Kidney glomerular epithelial cell (primary cell): ENCODE measurements around the gene OR2T34.
A peak's percentile ranks its signal among the peaks of the same experiment; 100 is the strongest.
"Not testable (repeated sequence)": the region's sequence is repeated elsewhere in the genome, so short reads cannot be mapped to it uniquely, and the experiment has no call there.

Experiments
- DNase-seq: peaks from one replicate; lab custom pipeline; 2025; lab: John Stamatoyannopoulos, UW

Gene OR2T34

DNA sequence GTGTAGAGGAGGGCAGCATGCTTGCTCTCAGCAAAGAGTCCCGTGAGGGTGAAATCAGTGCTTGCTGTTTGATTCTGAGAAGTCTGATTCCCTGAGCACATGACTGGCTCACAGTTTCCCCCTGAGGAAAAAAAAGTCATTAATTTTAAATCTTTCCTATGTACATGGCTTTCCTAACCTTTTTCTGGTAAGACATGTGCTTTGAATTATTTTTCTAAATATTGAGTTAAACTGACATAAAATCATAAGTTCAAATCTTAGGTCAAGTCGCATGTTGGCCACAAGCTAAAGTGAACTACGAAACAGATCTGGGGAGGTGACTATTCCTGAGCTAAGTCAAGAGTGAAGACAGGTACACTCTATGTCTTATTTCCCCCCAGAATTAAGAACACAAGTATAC, at the start of gene OR2T34:
OR2T34 (minus strand) TSS at position 101 of the 400 bp plus-strand sequence; CDS start at position 101, 0 bp downstream.
- not testable (repeated sequence) for DNase-seq

GRCh38 chr1:248622570-248623001, 48.0 kb upstream of the OR2T34 start:
- DNase-seq = no peak

GRCh38 chr1:248621770-248622169, 47.2 kb upstream of the OR2T34 start:
- DNase-seq = no peak

DNA sequence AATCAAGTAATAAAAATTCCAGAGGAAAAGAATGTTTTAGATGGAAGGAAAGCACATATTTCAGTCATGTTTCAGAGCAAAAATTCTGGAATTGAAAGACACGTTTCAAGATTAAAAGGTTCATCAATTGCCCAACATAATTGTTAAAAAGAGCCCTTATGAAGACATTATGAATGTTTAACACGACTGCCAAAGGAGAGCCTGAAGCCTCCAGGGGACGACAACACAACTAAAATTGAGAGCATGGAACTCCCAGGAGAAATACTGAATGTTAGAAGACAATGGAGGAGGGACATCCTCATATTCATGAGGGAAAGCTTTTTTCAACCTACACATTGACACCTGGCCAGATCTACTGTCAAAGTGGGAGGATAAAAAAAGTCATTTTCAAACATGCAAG, 44.3 kb upstream of the OR2T34 start:
- DNase-seq = peak; percentile 1

- DNase-seq = no peak
Measured at GRCh38 chr1:248618119-248618518, 43.6 kb upstream of the OR2T34 start.

GRCh38 chr1:248613742-248614141, 39.2 kb upstream of the OR2T34 start:
- DNase-seq = no peak

DNA sequence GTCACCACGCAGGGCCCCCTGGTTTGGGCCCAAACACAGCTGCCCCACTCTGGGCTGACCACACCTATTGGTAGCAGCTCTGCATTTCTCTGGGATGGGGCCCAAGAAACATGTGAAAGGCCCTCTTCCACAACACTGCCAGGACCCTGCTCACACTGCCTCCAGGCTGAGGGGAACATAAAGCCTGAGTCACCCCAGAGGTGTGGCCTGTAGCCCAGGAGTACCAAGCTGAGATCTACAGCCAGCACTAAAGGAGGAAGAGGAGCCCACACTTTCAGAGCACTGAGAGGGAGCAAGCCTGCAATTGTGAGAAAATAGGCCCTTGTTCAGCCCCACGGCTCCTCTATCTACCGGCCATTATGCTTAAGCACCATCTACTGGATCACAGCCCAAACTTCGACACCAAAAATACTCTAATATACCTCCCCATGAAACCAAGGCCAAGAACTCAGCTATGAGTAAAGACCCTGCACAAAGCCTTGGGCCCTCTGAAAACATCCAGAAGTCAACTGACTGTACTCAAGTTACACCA, 37.4 kb upstream of the OR2T34 start:
- no peak for DNase-seq

- DNase-seq = no peak
Measured at GRCh38 chr1:248610301-248610700, 35.7 kb upstream of the OR2T34 start.

- DNase-seq = no peak
Measured at GRCh38 chr1:248599396-248599795, 24.8 kb upstream of the OR2T34 start.

DNA sequence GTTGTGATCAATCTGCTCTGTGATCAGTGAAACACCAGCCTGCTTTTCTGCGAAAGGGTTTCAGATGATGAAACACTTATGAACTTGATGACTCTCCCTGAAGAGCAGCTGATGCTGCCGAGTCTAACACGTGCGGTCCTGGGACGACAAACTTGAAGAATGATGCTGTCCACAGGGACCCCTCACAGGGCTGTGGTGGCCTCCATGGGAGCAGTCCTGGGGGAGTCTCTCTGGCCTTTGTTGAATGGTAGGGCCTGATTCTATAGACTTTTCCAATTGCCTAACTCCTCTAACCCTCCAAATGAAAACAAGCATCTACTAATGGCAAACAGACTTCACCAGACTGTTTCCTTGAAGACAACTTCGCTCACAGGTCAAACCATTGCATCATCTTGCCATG, 23.0 kb upstream of the OR2T34 start, which contains the start of gene OR2T10:
OR2T10 (minus strand) TSS at position 112 of the 400 bp plus-strand sequence. CDS start 3,932 bp downstream, outside the sequence.
- no peak for DNase-seq

GRCh38 chr1:248596615-248597014, 22.1 kb upstream of the OR2T34 start:
- DNase-seq = no peak

GRCh38 chr1:248593226-248593625, 18.7 kb upstream of the OR2T34 start:
- no peak for DNase-seq

GRCh38 chr1:248592655-248593054, 18.1 kb upstream of the OR2T34 start:
- no peak for DNase-seq

DNA sequence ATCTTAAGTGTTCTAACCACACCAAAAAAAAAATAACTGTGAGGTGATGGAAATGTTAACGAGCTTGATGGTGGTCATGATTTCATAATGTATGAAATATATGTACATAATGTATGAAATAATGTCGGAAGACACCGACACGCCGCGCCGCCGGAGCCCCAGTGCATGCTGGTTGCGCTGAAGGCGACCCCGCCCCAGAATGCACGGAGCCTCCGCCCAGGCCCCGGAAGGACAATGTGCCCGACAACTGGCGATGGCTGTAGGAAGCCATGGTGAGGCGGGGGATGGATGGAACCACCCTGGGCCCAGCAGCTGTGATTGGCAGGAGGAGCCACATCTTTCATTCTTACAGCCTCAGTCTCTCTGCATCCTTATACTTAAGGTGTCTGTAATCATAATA, 15.5 kb upstream of the OR2T34 start:
- no peak for DNase-seq

DNA sequence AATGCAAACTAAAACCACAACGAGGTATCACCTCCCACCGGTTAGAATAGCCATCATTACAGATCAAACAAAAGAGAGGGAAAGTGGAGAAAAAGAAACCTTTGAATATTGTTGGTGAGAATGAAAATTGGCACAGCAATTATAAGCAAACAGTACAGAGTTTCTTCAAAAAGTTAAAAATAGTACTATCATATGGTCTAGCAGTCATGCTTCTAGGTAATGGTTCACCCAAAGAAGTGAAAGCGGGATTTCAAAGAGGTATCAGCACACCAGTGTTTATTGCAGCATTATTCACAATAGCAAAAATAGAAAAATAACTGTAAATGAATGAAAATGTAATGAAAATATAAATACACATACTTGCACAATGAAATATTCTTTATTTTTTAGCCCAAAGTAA, 14.8 kb upstream of the OR2T34 start:
- no peak for DNase-seq

DNA sequence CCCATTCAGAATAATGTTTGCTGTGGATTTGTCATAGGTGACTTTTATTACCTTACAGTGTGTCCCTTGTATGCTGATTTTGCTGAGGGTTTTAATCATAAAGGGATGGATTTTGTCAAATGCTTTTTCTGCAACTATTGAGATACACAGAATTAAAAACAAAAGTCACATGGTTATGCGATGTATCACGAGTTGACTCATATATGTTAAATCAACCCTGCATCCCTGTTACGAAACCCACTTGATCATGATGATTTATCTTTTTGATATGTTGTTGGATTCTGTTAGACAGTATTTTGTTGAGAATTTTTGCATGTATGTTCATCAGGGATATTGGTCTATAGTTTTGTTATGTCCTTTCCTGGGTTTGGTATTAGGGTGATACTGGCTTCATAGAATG, 10.7 kb upstream of the OR2T34 start:
- DNase-seq = no peak

DNA sequence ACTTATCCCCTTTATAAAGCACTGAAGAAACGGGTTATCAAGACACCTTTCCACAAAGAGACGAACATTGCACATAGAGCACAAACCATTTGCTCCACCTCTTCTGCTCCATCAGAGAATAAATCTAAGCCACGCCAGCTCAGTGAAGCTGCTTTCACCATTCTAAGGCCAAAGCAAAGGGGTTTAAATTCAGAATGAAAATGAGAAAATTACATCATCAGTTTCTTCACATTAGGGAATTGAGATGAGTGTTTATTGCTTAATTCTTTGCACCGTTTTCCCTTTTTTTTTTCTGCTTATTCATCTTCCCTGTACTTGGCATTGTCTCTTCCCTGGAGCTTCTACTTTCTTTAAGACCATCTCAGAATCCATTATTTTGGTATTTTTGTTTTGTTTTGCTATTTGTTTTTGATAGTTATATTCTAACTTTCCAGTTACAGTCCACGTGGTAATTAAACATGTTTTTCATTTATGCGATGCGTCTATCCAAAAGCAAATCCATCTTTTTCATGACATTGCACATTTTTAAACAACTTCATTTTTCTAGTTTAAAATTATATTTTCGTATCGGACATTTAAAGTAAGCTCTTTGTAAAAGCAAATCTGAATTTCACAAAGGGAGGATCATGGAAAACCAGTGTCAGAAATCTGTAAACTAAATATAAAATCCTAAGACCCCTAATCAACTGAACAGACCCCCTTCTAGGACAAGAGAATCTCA, 1.9 kb upstream of the OR2T34 start:
- DNase-seq = no peak

DNA sequence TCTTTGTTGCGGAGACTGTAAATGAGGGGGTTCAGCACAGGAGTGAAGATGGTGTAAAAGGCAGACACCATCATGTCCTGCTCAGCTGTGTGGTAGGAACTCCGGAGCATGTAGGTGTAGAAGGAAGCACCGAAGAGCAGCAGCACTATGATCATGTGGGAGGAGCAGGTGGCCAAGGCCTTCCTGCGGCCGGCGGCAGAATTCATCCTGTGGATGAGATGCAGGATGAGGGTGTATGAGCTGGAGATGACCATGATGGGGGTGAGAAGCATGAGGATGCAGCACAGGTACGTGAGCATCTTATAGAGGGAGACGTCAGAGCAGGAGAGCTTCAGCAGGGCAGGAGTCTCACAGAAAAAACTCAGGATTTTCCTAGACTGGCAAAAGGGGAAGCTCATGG, 701 bp downstream of the OR2T34 start:
- not testable (repeated sequence) for DNase-seq

- not testable (repeated sequence) for DNase-seq
Measured at GRCh38 chr1:248572049-248572448, 2.5 kb downstream of the OR2T34 start.

DNA sequence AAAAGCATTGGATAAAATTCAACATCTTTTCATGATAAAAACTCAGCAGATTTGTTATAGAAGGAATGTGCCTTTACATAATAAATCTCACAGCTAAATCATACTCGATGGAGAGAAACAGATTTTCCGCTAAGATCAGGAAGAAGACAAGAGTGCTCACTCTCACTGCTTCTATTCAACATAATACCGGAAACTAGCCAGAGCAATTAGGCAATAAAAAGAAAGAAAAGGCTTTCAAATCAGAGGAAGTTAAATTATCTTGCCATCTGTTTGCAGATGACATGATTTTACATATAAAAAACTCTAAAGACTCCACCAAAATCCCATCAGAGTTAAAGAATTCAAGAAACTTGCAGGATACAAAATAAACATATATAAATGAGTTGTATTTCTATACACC, 3.7 kb downstream of the OR2T34 start:
- not testable (repeated sequence) for DNase-seq

- DNase-seq = not testable (repeated sequence)
Measured at GRCh38 chr1:248569049-248569448, 5.5 kb downstream of the OR2T34 start.

DNA sequence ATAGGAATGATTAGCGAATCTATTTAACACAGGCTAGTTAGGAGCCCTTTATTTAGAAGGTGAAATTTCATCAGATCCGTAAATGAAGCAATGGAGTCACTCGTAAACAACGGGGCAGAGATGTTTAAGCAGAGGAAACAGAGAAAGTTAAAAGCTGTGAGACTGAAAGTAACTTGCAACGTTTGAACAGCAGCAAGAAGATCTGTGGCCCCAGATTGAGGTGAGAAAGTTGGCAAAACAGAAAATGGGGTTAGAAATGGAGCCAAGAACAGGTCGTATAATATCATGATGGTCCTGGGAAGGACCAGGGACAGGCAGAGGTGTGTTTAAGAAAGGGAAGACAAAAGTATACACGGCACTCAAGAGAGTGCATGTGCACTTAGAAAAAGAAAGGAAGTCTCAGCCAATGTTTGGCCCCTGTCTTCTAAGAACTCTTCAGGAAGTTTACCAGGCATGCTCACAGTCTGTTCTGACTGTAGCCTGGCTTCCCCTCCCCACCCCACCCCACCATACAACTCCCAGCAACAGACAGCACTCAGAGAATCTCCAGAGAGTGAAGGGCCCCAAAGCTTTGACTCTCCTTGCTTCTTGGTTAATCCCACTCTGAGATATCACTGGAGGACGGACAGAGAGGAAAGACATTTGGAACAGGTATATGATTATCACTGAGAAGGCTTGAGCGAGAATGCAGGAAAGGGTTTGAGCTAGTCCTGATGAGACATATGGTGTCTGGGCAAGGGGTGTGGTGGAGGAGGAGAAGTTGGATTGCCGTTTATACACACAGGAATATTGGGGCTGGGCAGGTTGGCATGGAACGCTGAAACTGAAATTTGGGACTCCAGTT, 8.8 kb downstream of the OR2T34 start:
- not testable (repeated sequence) for DNase-seq

DNA sequence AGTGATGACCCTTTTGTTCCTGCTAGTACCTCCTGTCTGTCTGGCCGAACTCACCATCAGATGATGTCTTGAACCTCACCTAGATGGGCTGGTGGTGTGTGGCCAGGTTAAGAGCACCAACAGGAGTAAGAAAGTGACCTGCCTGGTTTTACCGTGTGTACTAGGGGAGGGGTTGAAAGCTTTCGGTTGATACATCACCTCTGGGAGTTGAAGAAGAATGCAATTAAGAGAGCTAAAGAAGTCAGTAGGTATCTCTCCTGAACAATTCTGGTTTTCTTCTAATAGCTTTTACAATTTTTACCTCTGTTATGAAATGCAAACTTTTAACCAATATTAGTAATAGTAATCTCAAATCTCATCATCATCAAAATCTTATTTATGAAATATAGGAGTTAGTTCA, 11.9 kb downstream of the OR2T34 start, which contains the start of gene OR2T29:
OR2T29 (minus strand) TSS at position 101 of the 400 bp plus-strand sequence. CDS start 3,281 bp downstream, outside the sequence.
- not testable (repeated sequence) for DNase-seq
